ENCODE measurements around the gene WFS1.

The WFS1 gene

GRCh38 chr4:6235901-6236640 lies 33.6 kb upstream of the WFS1 start:
- no peaks in the 10 kb centered on the region for H3K36me3 ChIP-seq (ENCODE audit: insufficient read depth, low read length)
- no peaks in the 10 kb centered on the region for H3K79me2 ChIP-seq (ENCODE audit: insufficient read depth, low read length)
- no peaks in the 10 kb centered on the region for H3F3A ChIP-seq (ENCODE audit: low read depth)
- no peaks in the 10 kb centered on the region for H4K20me1 ChIP-seq (ENCODE audit: insufficient read depth, low read length, poor library complexity, severe bottlenecking)
- H3K4me1 ChIP-seq (ENCODE audit: insufficient read depth, low read length, poor library complexity, severe bottlenecking) = peaks cover 17% of the 10 kb centered on the region
- no peak overlapping the region for H3K4me3 ChIP-seq (ENCODE audit: low read length, poor library complexity, severe bottlenecking)
- H3K27me3 ChIP-seq (ENCODE audit: insufficient read depth, low read length, poor library complexity, severe bottlenecking) = no peaks in the 10 kb centered on the region
- no peak overlapping the region for H2AFZ ChIP-seq (ENCODE audit: low read length)
- H3K9ac ChIP-seq (ENCODE audit: low read depth, low read length, poor library complexity, severe bottlenecking) = no peak overlapping the region
- H3K4me2 ChIP-seq (ENCODE audit: low read depth, low read length, poor library complexity, severe bottlenecking) = no peak overlapping the region
- H3K9me3 ChIP-seq (ENCODE audit: insufficient read depth, low read depth, low read length) = no peaks in the 10 kb centered on the region
- TF ChIP-seq CTCF (conservative IDR thresholded peaks at IDR 0.05; ENCODE audit: low read length) (no peak), EZH2phosphoT487 (IDR thresholded peaks at IDR 0.05; ENCODE audit: borderline replicate concordance) (no peak)
- H3K9me2 ChIP-seq (replicated peaks; ENCODE audit: low read depth, low read length) = no peaks in the 10 kb centered on the region

- no peaks in the 10 kb centered on the region for H3K79me2 ChIP-seq (ENCODE audit: insufficient read depth, low read length)
- TF ChIP-seq EZH2phosphoT487 (IDR thresholded peaks at IDR 0.05; ENCODE audit: borderline replicate concordance) = no peak
- TF ChIP-seq CTCF (conservative IDR thresholded peaks at IDR 0.05; ENCODE audit: low read length) = no peak
- H3K9me3 ChIP-seq (ENCODE audit: insufficient read depth, low read depth, low read length) = no peaks in the 10 kb centered on the region
Observed at GRCh38 chr4:6236816-6237390, 32.7 kb upstream of the WFS1 start.

GRCh38 chr4:6239486-6239885 lies 30.2 kb upstream of the WFS1 start:
- H3K4me3 ChIP-seq (ENCODE audit: low read length, poor library complexity, severe bottlenecking) = no peak overlapping the region
- no peaks in the 10 kb centered on the region for H3K9me3 ChIP-seq (ENCODE audit: insufficient read depth, low read depth, low read length)
- TF ChIP-seq EZH2phosphoT487 (IDR thresholded peaks at IDR 0.05; ENCODE audit: borderline replicate concordance) (no peak), CTCF (conservative IDR thresholded peaks at IDR 0.05; ENCODE audit: low read length) (no peak)
- no peaks in the 10 kb centered on the region for H3K79me2 ChIP-seq (ENCODE audit: insufficient read depth, low read length)
- no peaks in the 10 kb centered on the region for H3K36me3 ChIP-seq (ENCODE audit: insufficient read depth, low read length)
- no peak overlapping the region for H2AFZ ChIP-seq (ENCODE audit: low read length)
- no peaks in the 10 kb centered on the region for H4K20me1 ChIP-seq (ENCODE audit: insufficient read depth, low read length, poor library complexity, severe bottlenecking)
- no peak overlapping the region for H3K4me2 ChIP-seq (ENCODE audit: low read depth, low read length, poor library complexity, severe bottlenecking)
- H3K27me3 ChIP-seq (ENCODE audit: insufficient read depth, low read length, poor library complexity, severe bottlenecking) = no peaks in the 10 kb centered on the region
- no peak overlapping the region for H3K9ac ChIP-seq (ENCODE audit: low read depth, low read length, poor library complexity, severe bottlenecking)
- no peaks in the 10 kb centered on the region for H3F3A ChIP-seq (ENCODE audit: low read depth)
- peaks cover 10% of the 10 kb centered on the region for H3K4me1 ChIP-seq (ENCODE audit: insufficient read depth, low read length, poor library complexity, severe bottlenecking)
- H3K9me2 ChIP-seq (replicated peaks; ENCODE audit: low read depth, low read length) = no peaks in the 10 kb centered on the region

More at GRCh38 chr4:6236816-6237390, 32.7 kb upstream of the WFS1 start:
- H3K27me3 ChIP-seq (ENCODE audit: insufficient read depth, low read length, poor library complexity, severe bottlenecking) = no peaks in the 10 kb centered on the region
- no peak overlapping the region for H3K9ac ChIP-seq (ENCODE audit: low read depth, low read length, poor library complexity, severe bottlenecking)
- no peaks in the 10 kb centered on the region for H4K20me1 ChIP-seq (ENCODE audit: insufficient read depth, low read length, poor library complexity, severe bottlenecking)
- no peaks in the 10 kb centered on the region for H3F3A ChIP-seq (ENCODE audit: low read depth)
- H3K36me3 ChIP-seq (ENCODE audit: insufficient read depth, low read length) = no peaks in the 10 kb centered on the region
- no peak overlapping the region for H3K4me3 ChIP-seq (ENCODE audit: low read length, poor library complexity, severe bottlenecking)
- peaks cover 17% of the 10 kb centered on the region for H3K4me1 ChIP-seq (ENCODE audit: insufficient read depth, low read length, poor library complexity, severe bottlenecking)
- no peak overlapping the region for H2AFZ ChIP-seq (ENCODE audit: low read length)
- no peak overlapping the region for H3K4me2 ChIP-seq (ENCODE audit: low read depth, low read length, poor library complexity, severe bottlenecking)
- no peaks in the 10 kb centered on the region for H3K9me2 ChIP-seq (replicated peaks; ENCODE audit: low read depth, low read length)

Measured in Loucy (cell line).